GM12878 (cell line): Measurements from ENCODE around the gene ALAD. TPM values are rescaled to one million over a fixed set of nuclear protein-coding genes. Genes with fewer than 3 reads are reported as not detected.
A peak's percentile ranks its signal among the peaks of the same experiment; 100 is the strongest.

Source experiments
- BACH1 ChIP-seq: fragments of 450-650 bp; IDR thresholded peaks from 2 replicates; pipeline ENCODE4 v1.6.1; 2017; ENCODE audit warnings: mild to moderate bottlenecking, borderline replicate concordance
- BCLAF1 ChIP-seq: fragments of 450-650 bp; IDR thresholded peaks from 2 replicates; pipeline ENCODE4 v1.6.1; 2017; ENCODE audit warnings: antibody characterized with exemption, mild to moderate bottlenecking, moderate library complexity
- CBFB ChIP-seq: IDR thresholded peaks from 2 replicates; pipeline ENCODE4 v1.6.1; 2016; ENCODE audit warnings: antibody characterized with exemption, low read depth
- CEBPB ChIP-seq, 2 experiments: fragments of 150-350 bp in 1 of 2; IDR thresholded peaks; 2 replicates each; pipeline ENCODE4 v1.6.1; 2012 to 2014; ENCODE audit warnings: low read depth in 2 of 2, low read length in 2 of 2, borderline replicate concordance in 1 of 2, inconsistent platforms in 1 of 2
- CHD1 ChIP-seq: IDR thresholded peaks from 2 replicates; pipeline ENCODE4 v1.6.1; 2012; ENCODE audit warnings: low read depth, low read length, improper control_type of control experiment
- CHD4 ChIP-seq: fragments of 200-600 bp; sonication (generic); IDR thresholded peaks from 2 replicates; pipeline ENCODE4 v1.6.1; 2016; ENCODE audit warnings: mild to moderate bottlenecking
- ELK1 ChIP-seq: IDR thresholded peaks from 2 replicates; pipeline ENCODE4 v1.6.1; 2012; ENCODE audit warnings: low read depth, low read length, improper control_type of control experiment
- ESRRA ChIP-seq: IDR thresholded peaks from 2 replicates; pipeline ENCODE4 v1.6.1; 2012; ENCODE audit warnings: mild to moderate bottlenecking, low read length, improper control_type of control experiment
- FOXM1 ChIP-seq: IDR thresholded peaks from 2 replicates; pipeline ENCODE4 v1.6.1; 2012; ENCODE audit warnings: low read depth, mild to moderate bottlenecking, inconsistent platforms, low read length, moderate library complexity
- IRF3 ChIP-seq: fragments of 450-650 bp; IDR thresholded peaks from 2 replicates; pipeline ENCODE4 v1.6.1; 2014; ENCODE audit warnings: mild to moderate bottlenecking
- IRF4 ChIP-seq: IDR thresholded peaks from 2 replicates; pipeline ENCODE4 v1.6.1; 2011; ENCODE audit warnings: low read depth, low read length
- MYB ChIP-seq: fragments of 150-350 bp; IDR thresholded peaks from 2 replicates; pipeline ENCODE4 v1.6.1; 2014; ENCODE audit warnings: mild to moderate bottlenecking, low read depth, low read length, borderline replicate concordance
- NFIC ChIP-seq: IDR thresholded peaks from 2 replicates; pipeline ENCODE4 v1.6.1; 2012; ENCODE audit warnings: low read depth, mild to moderate bottlenecking, inconsistent platforms, low read length, moderate library complexity
- PAX5 ChIP-seq: IDR thresholded peaks from 2 replicates; pipeline ENCODE4 v1.6.1; 2011; ENCODE audit warnings: low read depth, low read length, borderline replicate concordance
- SREBF1 ChIP-seq: IDR thresholded peaks from 2 replicates; pipeline ENCODE4 v1.6.1; 2012; ENCODE audit warnings: mild to moderate bottlenecking, low read length
- SREBF2 ChIP-seq: IDR thresholded peaks from 2 replicates; pipeline ENCODE4 v1.6.1; 2012; ENCODE audit warnings: mild to moderate bottlenecking, low read length
- STAT1 ChIP-seq: fragments of 450-650 bp; conservative IDR thresholded peaks from 2 replicates; pipeline ENCODE4 v1.6.1; 2014; ENCODE audit warnings: antibody characterized with exemption, mild to moderate bottlenecking
- USF1 ChIP-seq: IDR thresholded peaks from 2 replicates; pipeline ENCODE4 v1.6.1; 2011; ENCODE audit warnings: borderline replicate concordance, low read depth, mild to moderate bottlenecking, moderate library complexity, mixed read lengths, low read length; ENCODE audit not compliant: insufficient read depth; ENCODE audit errors: extremely low read length
- WRNIP1 ChIP-seq: IDR thresholded peaks from 2 replicates; pipeline ENCODE4 v1.6.1; 2011; ENCODE audit warnings: low read depth, low read length, improper control_type of control experiment, borderline replicate concordance
- ZNF274 ChIP-seq: IDR thresholded peaks from one replicate; pipeline ENCODE4 v1.8.0; 2011; ENCODE audit not compliant: insufficient read length, insufficient read depth
- ZNF592 ChIP-seq: fragments of 450-650 bp; IDR thresholded peaks from 2 replicates; pipeline ENCODE4 v1.6.1; 2017; ENCODE audit warnings: mild to moderate bottlenecking, moderate library complexity
- polyA plus RNA-seq, 11 experiments: library from polyadenylated mRNA; depleted of rRNA in 4 of 11; unstranded in 6 of 11; stranded (reverse) in 5 of 11; fragments of >200 nt; fragmentation: Nextera tagmentation in 4 of 11; fragmentation: Illumina TruSeq in 1 of 11; extraction: Ambion mirVana in 4 of 11; extraction: Trizol in 1 of 11; gene quantifications; 1 replicate in 1 of 11; 2 replicates in 10 of 11; pipeline versions ENCODE4 v1.2.1 to v1.2.3, GENCODE V29; 2011 to 2016; ENCODE audit warnings: inconsistent platforms in 2 of 11, missing spikeins in 2 of 11, low read depth in 1 of 11
- total RNA-seq, 4 experiments: library from RNA; depleted of rRNA in 3 of 4; stranded (reverse); fragments of >200 nt in 3 of 4; fragmentation: Illumina TruSeq in 1 of 4; extraction: Trizol in 1 of 4; gene quantifications; 2 replicates each; pipeline versions ENCODE4 v1.2.1 to v1.2.3, GENCODE V29; 2013 to 2021

Gene ALAD
- total and polyA plus RNA-seq, 10 of the 15 experiments (the other 5 are each of a cell fraction or from before 2014, with no cell fraction given): 2.4 to 21.6 (median 12.9) TPM

- TF ChIP-seq ZNF274 (no peak), ESRRA (no peak), IRF3 (no peak), BCLAF1 (no peak), CEBPB (IDR thresholded peaks at IDR 0.05; ENCODE audit: borderline replicate concordance in 1 of 2, low read depth in 2 of 2, low read length in 2 of 2) (no peak), CHD4 (no peak), ZNF592 (no peak), IRF4 (0 out of 2 replicates have a peak, but pooled peaks have one; percentile 12), SREBF2 (no peak), USF1 (no peak), WRNIP1 (no peak), PAX5 (no peak; the same call in 1 of the 2 replicates), STAT1 (no peak), FOXM1 (no peak), ELK1 (peak; percentile 46; the same call in 1 of the 2 replicates), NFIC (no peak), MYB (0 out of 2 replicates have a peak, but pooled peaks have one; percentile 29), CBFB (no peak), BACH1 (peak; percentile 63), SREBF1 (no peak), CHD1 (no peak)
Observed at GRCh38 chr9:113401027-113401792, at the start of gene ALAD (continued).
